GM23248 (cell line): ENCODE measurements around the gene GNAI2.

ENCODE experiments used
- EZH2 ChIP-seq: fragments of 200-600 bp; sonication (generic); IDR thresholded peaks from 2 replicates; pipeline ENCODE4 v1.6.1; 2018; ENCODE audit warnings: antibody characterized with exemption, mild to moderate bottlenecking; ENCODE audit not compliant: insufficient read depth, poor library complexity, severe bottlenecking
- EZH2phosphoT487 ChIP-seq: fragments of 200-600 bp; sonication (generic); IDR thresholded peaks from 2 replicates; pipeline ENCODE4 v1.6.1; 2018; ENCODE audit warnings: antibody characterized with exemption, moderate library complexity, mild to moderate bottlenecking, low read depth; ENCODE audit not compliant: insufficient read depth

DNA sequence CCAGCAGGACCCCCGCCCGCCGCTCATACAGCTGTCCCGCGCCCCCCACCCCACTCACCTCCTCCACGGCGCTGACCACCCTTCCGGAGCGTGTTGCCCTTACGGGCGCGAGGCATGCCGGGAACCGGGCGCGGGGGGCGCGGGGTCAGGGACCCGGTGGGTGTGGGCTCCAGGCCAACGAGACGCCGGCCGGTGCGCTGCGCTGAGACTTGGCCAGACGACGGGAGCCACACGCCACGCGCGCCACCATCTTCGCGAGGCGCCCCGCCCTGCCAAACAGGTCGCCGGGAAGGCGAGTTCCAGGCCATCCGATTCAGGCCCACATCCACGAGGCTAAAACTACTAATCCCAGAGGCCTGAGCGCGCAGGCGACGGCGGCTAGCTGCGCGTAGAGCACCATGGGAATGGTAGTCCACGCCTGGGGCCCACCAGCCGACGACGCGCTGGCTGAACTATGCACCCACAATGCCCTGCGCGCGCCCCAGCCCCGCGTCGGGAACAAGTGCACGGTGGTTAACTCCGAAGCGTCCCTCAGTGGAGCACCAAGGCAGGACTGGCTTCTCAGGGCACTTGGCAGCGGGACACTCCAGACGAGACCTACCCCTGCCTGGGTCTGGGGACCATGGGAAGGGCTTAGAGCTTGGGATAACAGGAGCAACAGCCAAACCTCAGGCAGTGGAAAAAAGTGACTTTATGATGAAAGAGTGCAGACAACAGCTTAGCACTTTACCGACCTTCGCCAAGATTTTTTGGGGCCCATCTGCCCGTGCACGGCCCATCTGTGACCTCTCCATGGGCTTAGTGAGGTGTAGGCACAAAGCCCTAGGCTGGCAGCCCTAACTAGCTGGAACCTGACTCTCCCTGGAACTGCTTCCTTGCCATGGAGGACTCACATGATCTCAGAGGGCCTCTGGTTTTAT is 56.4 kb downstream of the GNAI2 start, which contains the start of gene IFRD2:
- TF ChIP-seq EZH2: no peak
- no peak for TF ChIP-seq EZH2phosphoT487
